Mucosa of rectum (tissue), 2 donors: Measurements from ENCODE around the gene PALD1.

Source experiments
- H3K27ac ChIP-seq, 2 donors: one replicate each; pipeline ENCODE4 v1.7.0; 2013; ENCODE audit warnings: inconsistent platforms in 2 of 2, low read depth in 2 of 2, low read length in 2 of 2
- H3K27me3 ChIP-seq, 2 donors: one replicate each; pipeline ENCODE4 v1.7.0; 2013; ENCODE audit warnings: low read length in 2 of 2; ENCODE audit not compliant: control insufficient read depth in 2 of 2, insufficient read depth in 2 of 2
- H3K36me3 ChIP-seq, 2 donors: one replicate each; pipeline ENCODE4 v1.7.0; 2013; ENCODE audit warnings: low read length in 2 of 2; ENCODE audit not compliant: control insufficient read depth in 2 of 2, insufficient read depth in 2 of 2
- H3K4me1 ChIP-seq, 2 donors: one replicate each; pipeline ENCODE4 v1.7.0; 2013; ENCODE audit warnings: low read length in 2 of 2, mild to moderate bottlenecking in 1 of 2; ENCODE audit not compliant: control insufficient read depth in 2 of 2, insufficient read depth in 2 of 2
- H3K4me3 ChIP-seq, 2 donors: one replicate each; pipeline ENCODE4 v1.7.0; 2013; ENCODE audit warnings: low read length in 2 of 2
- H3K9ac ChIP-seq, 2 donors: one replicate each; pipeline ENCODE4 v1.7.0; 2013; ENCODE audit warnings: low read length in 2 of 2, low read depth in 1 of 2, mild to moderate bottlenecking in 1 of 2
- H3K9me3 ChIP-seq, 2 donors: one replicate each; pipeline ENCODE4 v1.7.0; 2013; ENCODE audit warnings: low read length in 2 of 2; ENCODE audit not compliant: control insufficient read depth in 2 of 2
- donor health status: healthy.
- donor health status: Normal muscosa, but diverticular disease.

PALD1 gene

DNA sequence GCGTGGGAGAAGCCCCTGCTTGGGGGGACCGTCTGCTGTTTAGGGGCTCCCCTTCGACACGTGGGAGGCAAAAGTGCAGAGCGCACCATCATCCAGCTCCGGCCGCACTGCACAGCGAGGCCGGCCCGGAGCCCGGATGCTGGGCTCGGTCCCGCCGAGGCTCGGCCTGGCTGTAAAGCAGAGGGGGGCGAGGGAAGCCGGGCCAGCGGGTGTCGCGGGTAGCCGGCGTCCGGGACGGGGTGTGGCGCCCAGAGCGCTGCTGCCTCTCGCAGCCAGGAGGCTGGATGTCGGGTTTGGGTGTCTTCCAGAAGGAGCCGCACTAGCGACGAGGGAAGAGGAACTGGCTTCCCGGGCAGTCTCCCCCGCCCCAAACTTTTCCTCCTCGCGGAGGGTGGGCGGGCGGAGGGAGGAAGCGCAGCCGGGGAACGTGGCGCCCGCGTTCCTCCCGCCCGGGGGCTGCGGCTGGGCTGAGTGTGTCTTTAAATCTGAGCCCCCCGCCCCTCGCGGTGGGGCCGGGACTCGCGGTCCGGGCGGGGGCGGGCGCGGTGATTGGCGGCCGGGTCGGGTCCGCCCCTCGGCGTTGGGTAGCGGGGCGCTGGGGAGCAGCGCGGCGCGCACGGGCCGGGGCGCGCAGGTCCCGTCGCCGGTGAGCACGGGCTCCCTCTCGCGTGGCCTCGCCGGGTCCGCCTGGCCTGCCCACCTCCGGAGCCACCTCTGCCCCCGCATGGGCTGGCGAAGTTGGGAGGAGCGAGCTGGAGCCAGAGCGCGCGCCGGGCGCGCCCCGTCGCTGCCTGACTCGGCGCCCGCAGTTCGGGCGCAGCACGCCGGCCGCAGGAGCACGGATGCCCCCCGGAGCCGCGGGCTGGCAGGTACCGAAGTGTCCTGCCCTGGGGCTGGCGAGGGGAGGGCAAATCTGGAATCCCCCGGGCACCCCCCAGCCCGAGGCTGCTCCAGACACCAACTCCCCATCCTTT lies at the start of gene PALD1:
PALD1 (plus strand) TSS at position 577 of the 974 bp plus-strand sequence. CDS start 47,185 bp downstream, outside the sequence.
- peak within 1 kb of the TSS; percentile 1 to 28 for H3K27ac ChIP-seq
- H3K4me3 ChIP-seq: peak within 1 kb of the TSS; percentile 53 to 64
- no peaks in the 10 kb centered on the region for H3K9me3 ChIP-seq
- H3K9ac ChIP-seq: peak within 1 kb of the TSS; percentile 4 to 24
- H3K27me3 ChIP-seq: peaks cover 6 to 11% of the 10 kb centered on the region in 2 donors
- no peaks in the 10 kb centered on the region for H3K36me3 ChIP-seq
- peaks cover 18 to 19% of the 10 kb centered on the region in 2 donors for H3K4me1 ChIP-seq

- Histone ChIP-seq H3K27ac (peak overlapping the region; percentile 75 to 76), H3K4me3 (no peak overlapping the region), H3K9ac (no peak overlapping the region), H3K27me3 (no peaks in the 10 kb centered on the region), H3K36me3 (peaks cover 11 to 25% of the 10 kb centered on the region in 2 donors), H3K4me1 (peaks cover 16 to 25% of the 10 kb centered on the region in 2 donors), H3K9me3 (no peaks in the 10 kb centered on the region)
These were observed 47.8 kb upstream of the PALD1 start for GRCh38 chr10:70430493-70431445.

DNA sequence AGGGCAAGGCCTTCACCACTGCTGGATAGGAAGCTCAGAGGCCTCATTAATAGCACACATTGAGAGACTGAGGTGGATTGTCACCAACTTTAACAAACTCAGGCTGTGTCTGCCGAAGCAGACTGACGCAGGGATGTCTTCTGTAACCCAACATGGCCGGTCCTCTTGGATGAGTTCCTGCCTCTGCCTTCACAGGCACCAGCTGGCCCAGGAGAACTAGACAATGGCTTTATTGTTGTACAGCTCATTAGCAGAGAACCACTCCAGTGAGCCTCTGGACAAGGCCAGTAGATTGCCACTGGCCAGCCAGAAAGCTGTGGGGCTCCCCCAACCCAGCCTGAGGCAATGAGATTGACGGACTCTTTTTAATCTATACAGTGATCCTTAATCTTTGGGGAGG lies 46.5 kb upstream of the PALD1 start:
- Histone ChIP-seq H3K9ac (no peak overlapping the region), H3K36me3 (peaks cover 11 to 16% of the 10 kb centered on the region in 2 donors), H3K27ac (peak overlapping the region in 1 of 2 donors; percentile 76), H3K27me3 (no peaks in the 10 kb centered on the region), H3K9me3 (no peaks in the 10 kb centered on the region), H3K4me3 (no peak overlapping the region), H3K4me1 (peaks cover 13 to 18% of the 10 kb centered on the region in 2 donors)

DNA sequence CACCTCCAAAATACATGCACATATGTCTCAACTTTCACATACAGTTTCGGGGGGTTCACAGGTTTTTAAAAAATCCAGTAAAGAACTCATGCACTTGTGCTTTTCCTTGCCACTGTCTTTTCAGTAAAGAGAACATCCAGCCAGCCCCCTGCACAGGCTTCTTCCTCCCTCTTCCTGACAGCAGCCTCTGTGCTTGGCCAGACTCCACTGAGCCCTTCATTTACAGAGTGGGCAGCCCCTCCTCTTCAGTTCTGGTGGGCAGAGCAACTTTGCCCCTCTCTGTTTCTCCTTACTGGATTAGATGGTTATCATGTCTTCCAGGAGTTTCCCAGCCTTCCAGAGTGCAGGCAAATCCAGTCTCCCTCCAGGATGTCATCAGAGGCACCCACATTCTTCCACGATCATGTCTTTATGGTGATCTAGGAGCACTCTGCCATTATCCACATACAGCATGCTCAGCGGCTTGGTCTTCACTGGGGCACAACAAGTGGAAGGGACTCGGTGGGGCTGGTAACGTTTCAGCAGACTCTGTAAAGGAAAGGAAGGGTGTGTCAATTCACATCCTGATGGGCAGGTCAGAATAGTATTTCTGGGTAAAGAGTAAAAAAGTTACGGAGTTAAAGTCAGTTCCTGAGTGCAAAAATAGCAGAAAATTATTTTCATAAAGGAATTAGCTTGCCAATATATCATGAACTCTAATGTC lies 45.9 kb upstream of the PALD1 start:
- H3K4me3 ChIP-seq: no peak overlapping the region

GRCh38 chr10:70433581-70434280 lies 44.8 kb upstream of the PALD1 start:
- Histone ChIP-seq H3K4me3 (no peak overlapping the region), H3K27me3 (peaks cover 2 to 4% of the 10 kb centered on the region in 2 donors), H3K9ac (no peak overlapping the region), H3K9me3 (no peaks in the 10 kb centered on the region), H3K27ac (no peak overlapping the region), H3K4me1 (peaks cover 13 to 18% of the 10 kb centered on the region in 2 donors), H3K36me3 (peaks cover 0 to 6% of the 10 kb centered on the region in 2 donors)

More for the DNA sequence above, 45.9 kb upstream of the PALD1 start:
- H3K36me3 ChIP-seq: peaks cover 6 to 12% of the 10 kb centered on the region in 2 donors
- H3K4me1 ChIP-seq: peaks cover 13 to 18% of the 10 kb centered on the region in 2 donors
- no peak overlapping the region for H3K27ac ChIP-seq
- H3K9ac ChIP-seq: no peak overlapping the region
- peaks cover 0 to 3% of the 10 kb centered on the region in 2 donors for H3K27me3 ChIP-seq
- H3K9me3 ChIP-seq: no peaks in the 10 kb centered on the region

DNA sequence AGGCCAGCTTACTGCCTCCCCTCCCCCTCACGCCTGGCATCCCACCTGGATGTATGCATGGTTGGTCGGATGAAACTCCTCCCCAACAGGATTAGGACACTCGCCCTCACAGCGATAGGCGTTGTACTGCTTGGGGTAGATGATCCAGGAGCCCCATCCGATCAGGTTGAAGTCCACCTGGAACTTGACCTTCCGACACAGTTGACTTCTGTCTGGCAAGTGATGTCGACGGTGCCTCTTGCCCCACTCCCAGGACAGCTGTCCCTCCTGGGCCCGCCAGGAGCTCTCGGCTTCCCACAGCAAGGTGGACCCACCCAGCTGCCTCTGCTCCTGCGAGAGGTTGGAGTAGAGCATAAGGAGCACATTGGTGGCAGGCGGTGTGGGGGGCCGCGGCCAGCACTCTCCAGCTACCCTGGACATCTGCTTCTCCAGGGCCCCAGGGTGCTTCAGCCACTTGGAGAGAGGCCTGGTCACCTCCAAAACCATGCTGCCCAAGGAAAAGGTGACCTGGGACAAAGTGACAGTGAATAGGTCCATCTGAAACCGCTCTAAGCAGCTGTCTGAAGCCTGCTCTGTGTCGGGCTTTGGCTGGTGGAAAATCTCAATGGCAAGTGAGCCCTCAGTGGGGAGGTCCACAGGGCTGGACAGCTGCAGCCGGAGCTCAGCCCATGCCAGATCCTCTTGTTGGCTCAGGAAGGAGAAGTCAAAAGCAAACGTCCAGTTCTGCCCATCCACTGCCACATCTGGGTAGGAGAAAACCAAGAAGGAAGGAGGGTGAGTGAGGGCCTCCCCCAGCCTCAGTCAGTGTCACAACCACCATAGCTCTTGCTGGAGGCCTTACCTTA lies 43.1 kb upstream of the PALD1 start:
- H3K4me3 ChIP-seq: no peak overlapping the region
- peaks cover 10 to 11% of the 10 kb centered on the region in 2 donors for H3K4me1 ChIP-seq
- peaks cover 12 to 16% of the 10 kb centered on the region in 2 donors for H3K27me3 ChIP-seq
- H3K9ac ChIP-seq: no peak overlapping the region
- no peaks in the 10 kb centered on the region for H3K9me3 ChIP-seq
- H3K36me3 ChIP-seq: no peaks in the 10 kb centered on the region
- H3K27ac ChIP-seq: no peak overlapping the region

GRCh38 chr10:70437721-70438120 lies 40.8 kb upstream of the PALD1 start:
- Histone ChIP-seq H3K4me3 (no peak overlapping the region), H3K4me1 (peaks cover 11 to 24% of the 10 kb centered on the region in 2 donors), H3K36me3 (no peaks in the 10 kb centered on the region), H3K9me3 (no peaks in the 10 kb centered on the region), H3K27ac (no peak overlapping the region), H3K27me3 (peaks cover 28 to 31% of the 10 kb centered on the region in 2 donors), H3K9ac (no peak overlapping the region)

DNA sequence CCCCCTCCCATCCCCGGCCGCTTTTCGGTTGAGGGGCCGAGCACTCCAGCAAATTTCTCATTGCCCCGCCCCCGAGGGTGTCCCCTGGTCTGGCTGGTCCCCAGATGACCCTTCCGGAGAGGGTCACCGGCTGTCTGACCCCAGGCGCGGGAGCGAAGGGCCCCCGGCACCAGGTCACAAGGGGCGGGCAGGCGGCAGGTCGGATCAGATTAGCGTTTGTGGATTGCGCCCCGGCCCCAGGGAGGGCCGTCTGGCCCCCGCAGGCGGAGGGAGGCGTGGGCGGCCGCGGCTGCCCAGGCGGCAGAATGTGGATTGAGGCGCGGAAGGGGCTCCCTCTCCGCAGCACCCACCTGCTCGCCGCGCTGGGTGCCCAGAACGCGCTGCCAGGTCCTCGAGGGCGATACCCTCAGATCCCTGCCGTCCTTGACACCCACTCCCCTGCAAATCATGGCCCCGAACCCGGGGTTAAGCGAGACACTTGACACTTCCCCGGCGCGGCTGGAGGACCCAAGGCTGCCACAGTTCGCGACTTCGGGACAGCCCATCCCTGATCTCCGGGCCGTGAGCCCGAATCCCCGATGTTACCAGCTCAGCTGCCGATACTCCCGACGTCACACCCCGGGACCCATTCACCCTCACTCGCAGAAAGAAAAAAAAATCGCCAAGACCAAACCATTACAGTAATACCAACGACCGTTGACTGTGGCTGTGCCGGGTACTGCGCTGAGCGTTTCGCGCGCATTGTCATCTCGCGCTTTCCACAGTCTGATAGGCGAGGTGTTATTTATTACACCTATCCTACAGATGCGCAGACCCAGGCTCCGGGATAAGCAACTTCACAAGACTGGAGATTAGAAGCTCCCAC lies 38.0 kb upstream of the PALD1 start:
- Histone ChIP-seq H3K4me3 (peak overlapping the region in 1 of 2 donors; percentile 56), H3K9me3 (no peaks in the 10 kb centered on the region), H3K4me1 (peaks cover 14 to 24% of the 10 kb centered on the region in 2 donors), H3K9ac (no peak overlapping the region), H3K36me3 (no peaks in the 10 kb centered on the region), H3K27ac (no peak overlapping the region), H3K27me3 (peaks cover 28 to 31% of the 10 kb centered on the region in 2 donors)
